Measurements from ENCODE around the gene TNN. TPM values are rescaled to one million over a fixed set of nuclear protein-coding genes. Genes with fewer than 3 reads are reported as not detected.
"Not testable (repeated sequence)": the region's sequence is repeated elsewhere in the genome, so short reads cannot be mapped to it uniquely, and the experiment has no call there.

The TNN gene
- total RNA-seq, 1 donor from 2014 or later, result not detected

DNA sequence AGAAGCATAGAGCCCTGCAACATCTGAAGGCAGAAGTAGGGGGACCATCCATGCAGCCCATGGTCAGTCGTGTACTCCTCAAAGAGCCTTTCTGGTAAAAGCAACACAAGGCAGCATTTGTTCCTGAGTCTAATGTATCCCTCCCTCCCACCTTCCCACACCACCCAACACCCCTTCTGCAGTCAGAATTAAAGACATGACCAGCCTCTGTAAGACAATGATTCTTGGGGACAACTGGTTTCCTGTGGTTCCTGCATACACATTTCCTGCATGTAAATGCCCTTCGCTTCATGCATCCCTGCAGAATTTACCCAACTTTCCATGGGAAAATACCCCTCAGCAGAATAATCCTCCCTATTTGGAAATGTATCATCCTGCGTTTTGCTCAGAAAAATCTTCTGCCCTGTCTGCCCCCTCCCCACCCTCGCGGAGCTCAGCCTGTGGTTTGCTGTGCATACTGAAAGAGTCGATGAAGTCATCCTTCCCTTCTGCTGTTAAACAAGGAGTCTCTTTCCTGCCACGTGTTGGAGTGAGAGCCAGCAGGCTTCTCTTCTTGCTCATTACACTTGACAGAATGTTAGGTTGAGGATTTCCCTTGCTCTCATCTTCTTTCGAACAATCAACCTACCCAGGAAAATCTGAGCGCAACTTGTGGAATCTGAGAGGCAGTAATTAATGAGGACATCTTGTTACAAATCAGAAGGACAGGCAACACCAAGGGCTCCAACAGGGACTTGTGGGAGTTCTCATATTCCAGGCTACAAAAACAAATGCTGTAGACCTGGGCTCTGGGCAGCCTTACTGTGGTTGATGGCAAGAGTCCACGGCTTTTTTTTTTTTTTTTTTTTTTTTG lies 4.7 kb downstream of the TNN start:
- peak; percentile 75 for DNase-seq (ENCODE audit: low spot score)

DNA sequence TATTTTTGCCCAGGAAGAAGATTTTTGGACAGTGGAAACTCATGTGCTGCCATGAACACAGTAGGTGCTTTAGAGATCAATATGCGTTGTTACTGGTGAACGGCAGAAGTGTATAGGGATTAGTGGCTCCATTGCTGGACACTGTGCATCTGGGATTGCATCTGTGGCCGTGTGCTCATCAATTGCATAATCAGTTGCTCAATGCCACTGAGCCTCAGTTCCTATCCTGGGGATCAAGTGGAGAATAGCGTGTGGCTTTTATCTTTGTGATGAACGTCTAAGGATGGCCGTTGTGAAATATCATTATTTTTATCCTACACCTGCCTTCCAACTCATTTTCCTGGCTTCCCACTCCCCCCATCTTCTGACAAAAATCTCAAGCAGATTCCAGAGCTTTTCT lies 5.4 kb downstream of the TNN start:
- peak; percentile 18 for DNase-seq (ENCODE audit: low spot score)

DNA sequence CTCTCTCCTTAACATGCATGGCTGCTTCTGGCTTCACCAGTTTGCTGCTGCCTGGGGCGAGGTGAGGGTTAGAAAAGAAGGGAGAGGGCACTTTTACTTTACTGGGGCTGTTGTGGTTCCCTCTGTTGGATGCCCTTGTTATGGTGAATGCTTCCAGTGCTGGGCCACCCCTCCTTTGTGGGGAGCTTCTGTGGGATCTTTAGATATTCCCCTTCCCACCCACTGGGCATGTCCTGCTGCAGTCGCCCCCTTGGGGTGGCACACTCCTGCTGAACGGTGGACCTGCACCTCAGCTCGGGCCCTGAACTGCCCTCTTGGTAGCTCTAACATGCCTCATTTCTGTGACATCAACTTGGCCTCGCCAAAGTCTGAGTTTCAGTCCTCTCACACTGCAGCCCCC lies 6.0 kb downstream of the TNN start:
- no peak for DNase-seq (ENCODE audit: low spot score)

- peak; percentile 16 for DNase-seq (ENCODE audit: low spot score)
Measured at GRCh38 chr1:175075572-175076568, 8.2 kb downstream of the TNN start.

- no peak for DNase-seq (ENCODE audit: low spot score)
Measured at GRCh38 chr1:175077356-175078030, 9.9 kb downstream of the TNN start.

- DNase-seq (ENCODE audit: low spot score), result no peak
Measured at GRCh38 chr1:175078629-175079028, 11.0 kb downstream of the TNN start.

DNA sequence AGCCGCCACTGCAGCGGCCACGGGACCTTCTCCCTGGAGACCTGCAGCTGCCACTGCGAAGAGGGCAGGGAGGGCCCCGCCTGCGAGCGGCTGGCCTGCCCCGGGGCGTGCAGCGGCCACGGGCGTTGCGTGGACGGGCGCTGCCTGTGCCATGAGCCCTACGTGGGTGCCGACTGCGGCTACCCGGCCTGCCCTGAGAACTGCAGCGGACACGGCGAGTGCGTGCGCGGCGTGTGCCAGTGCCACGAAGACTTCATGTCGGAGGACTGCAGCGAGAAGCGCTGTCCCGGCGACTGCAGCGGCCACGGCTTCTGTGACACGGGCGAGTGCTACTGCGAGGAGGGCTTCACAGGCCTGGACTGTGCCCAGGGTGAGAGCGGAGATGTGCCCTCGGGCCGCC lies 11.7 kb downstream of the TNN start:
- DNase-seq (ENCODE audit: low spot score), result no peak

GRCh38 chr1:175080030-175080429 lies 12.4 kb downstream of the TNN start:
- DNase-seq (ENCODE audit: low spot score), result no peak

DNA sequence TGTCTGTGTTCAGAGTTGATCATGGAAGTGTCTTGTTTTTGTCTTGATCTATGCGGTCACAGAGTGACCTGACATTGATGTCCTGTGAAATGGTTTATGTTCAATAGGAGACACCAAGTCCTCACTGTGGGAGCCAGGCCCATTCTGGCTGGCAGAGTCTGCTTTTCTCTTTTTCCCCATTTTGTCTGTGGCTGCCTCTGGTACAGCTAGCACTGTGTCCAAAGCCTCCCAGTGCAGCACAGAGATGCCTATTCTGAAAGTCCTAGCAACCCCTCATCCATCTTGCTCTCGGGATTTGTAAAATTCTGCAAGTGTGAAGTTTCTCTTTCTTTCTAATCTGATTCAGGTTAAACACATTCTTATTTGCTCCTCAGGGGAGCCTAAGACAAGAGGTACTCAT lies 14.3 kb downstream of the TNN start:
- DNase-seq (ENCODE audit: low spot score), result no peak

DNA sequence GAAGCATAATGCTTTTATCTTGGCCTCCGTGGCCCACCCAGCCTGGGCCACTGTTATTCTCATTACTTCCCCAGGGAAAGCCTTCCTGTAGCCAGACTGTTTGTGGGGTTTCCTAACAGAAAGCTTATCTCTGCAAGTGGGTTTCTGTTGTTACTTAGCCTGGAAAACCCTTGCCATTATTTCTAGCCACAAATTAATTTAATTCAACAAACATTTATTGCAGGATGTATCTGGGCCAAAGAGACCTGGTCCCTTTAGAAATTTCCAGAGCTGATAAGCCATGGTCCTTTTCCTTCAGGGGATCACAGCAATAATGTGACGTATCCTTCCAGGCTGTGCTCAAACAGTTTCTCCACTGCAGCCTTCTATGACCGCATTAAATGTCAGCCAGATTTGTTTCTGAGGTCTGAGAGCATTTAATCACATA lies 20.9 kb downstream of the TNN start:
- no peak for DNase-seq (ENCODE audit: low spot score)

- DNase-seq (ENCODE audit: low spot score), result no peak
Measured at GRCh38 chr1:175089136-175089718, 21.6 kb downstream of the TNN start.

GRCh38 chr1:175090780-175091179 lies 23.1 kb downstream of the TNN start:
- DNase-seq (ENCODE audit: low spot score), result no peak

DNA sequence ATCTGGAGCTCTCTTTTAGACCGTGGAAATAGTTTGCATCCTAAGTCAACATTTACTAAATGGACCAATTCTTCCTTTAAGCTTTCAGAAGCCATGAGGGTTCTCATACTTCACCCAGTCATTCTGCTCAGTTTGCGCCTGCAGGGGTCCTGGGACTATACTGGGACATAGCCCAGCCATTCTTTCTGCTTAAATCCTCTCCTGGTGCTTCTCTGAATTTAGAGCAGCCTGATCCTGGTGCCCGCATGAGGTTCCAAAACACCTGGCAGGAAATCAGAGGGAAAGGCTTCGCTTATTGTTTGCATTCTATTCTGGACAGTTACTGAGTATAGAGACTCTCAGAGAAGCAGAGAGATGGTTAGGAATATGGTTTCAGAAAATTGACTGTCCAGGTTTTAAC lies 27.0 kb downstream of the TNN start:
- no peak for DNase-seq (ENCODE audit: low spot score)

DNA sequence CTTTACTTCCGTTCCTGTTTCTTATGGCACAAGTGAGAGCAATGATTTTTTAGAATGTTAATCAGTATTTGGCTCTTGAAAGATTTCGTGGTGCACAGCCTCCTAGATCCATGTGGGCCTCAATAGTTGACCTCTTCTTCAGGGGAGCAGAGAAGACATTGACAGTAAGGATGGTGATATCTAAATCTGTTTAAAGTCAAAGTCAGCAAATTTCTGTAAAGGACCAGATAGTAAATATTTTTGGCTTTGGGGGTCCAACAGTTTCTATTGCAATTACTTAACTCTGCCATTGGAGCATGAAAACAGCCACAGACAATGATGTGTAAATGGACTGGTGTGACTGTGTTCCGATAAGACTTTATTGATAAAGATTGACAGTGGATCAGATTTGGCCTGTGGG lies 27.4 kb downstream of the TNN start:
- no peak for DNase-seq (ENCODE audit: low spot score)

DNA sequence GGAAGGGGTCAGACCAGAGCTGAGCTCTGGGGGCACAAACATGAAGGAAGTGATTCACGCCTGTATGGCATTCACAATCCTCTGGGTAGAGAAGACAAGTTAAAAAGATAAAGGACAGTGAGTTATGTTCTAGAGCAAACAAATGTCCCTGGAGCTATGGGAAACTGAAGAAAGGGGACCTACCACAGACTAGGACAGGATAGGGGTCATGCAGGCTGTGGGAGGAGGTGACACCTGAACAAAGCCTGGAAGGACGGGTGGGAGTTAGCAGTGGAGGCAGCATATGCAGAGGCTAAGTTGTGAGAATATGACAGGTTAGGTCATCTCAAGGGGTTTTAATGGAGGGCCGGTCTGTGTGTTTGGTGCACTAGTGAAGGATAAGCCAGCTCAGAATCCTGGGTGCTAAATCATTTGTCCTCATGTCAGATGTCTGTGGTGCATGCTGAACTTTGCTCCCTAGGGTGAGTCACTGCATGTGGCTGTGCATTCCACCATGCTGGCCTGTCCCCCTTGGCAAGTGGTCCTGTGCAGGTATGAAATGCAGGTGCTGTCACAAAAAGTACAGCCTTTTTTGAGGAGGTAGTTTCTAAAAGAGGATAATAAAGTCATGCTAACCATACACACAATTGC lies 28.5 kb downstream of the TNN start:
- no peak for DNase-seq (ENCODE audit: low spot score)

GRCh38 chr1:175097361-175097760 lies 29.7 kb downstream of the TNN start:
- no peak for DNase-seq (ENCODE audit: low spot score)

GRCh38 chr1:175099916-175100315 lies 32.3 kb downstream of the TNN start:
- DNase-seq (ENCODE audit: low spot score), result no peak

DNA sequence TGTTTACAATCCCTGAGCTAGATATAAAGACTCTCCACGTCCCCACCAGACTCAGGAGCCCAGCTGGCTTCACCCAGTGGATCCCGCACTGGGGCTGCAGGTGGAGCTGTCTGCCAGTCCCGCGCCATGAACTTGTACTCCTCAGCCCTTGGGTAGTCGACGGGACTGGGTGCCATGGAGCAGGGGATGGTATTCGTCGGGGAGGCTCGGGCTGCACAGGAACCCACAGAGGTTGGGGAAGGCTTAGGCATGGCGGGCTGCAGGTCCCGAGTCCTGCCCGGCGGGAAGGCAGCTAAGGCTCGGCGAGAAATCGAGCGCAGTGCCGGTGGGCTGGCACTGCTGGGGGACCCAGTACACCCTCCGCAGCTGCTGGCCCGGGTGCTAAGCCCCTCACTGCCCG lies 34.5 kb downstream of the TNN start:
- DNase-seq (ENCODE audit: low spot score), result not testable (repeated sequence)

- not testable (repeated sequence) for DNase-seq (ENCODE audit: low spot score)
Measured at GRCh38 chr1:175106536-175106935, 38.9 kb downstream of the TNN start.

DNA sequence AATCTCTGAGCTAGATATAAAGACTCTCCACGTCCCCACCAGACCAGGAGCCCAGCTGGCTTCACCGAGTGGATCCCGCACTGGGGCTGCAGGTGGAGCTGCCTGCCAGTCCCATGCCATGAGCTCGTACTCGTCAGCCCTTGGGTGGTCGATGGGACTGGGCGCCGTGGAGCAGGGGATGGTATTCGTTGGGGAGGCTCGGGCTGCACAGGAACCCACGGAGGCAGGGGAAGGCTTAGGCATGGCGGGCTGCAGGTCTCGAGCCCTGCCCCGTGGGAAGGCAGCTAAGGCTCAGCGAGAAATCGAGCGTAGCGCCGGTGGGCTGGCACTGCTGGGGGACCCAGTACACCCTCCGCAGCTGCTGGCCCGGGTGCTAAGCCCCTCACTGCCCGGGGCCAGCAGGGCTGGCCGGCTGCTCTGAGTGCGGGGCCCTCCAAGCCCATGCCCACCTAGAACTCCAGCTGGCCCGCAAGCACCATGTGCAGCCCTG lies 40.7 kb downstream of the TNN start:
- DNase-seq (ENCODE audit: low spot score), result not testable (repeated sequence)

- no peak for DNase-seq (ENCODE audit: low spot score)
Measured at GRCh38 chr1:175114996-175115395, 47.4 kb downstream of the TNN start.
